HepG2 (cell line): ENCODE measurements around the gene GPAM. TPM values are rescaled to one million over a fixed set of nuclear protein-coding genes. Genes with fewer than 3 reads are reported as not detected.

Experiments used
- ARNT2 ChIP-seq: sonication (generic); formaldehyde crosslinking; IDR thresholded peaks from 2 replicates; pipeline ENCODE4 v1.8.0; 2022; ENCODE audit warnings: mild to moderate bottlenecking, low read depth, missing genetic modification reagents, moderate library complexity
- BCL3 ChIP-seq: sonication (generic); formaldehyde crosslinking; IDR thresholded peaks from 2 replicates; pipeline ENCODE4 v1.5.1; 2020; ENCODE audit warnings: mild to moderate bottlenecking, missing genetic modification reagents, moderate library complexity
- BRF2 ChIP-seq: sonication (generic); formaldehyde crosslinking; IDR thresholded peaks from 2 replicates; pipeline ENCODE4 v1.8.1; 2022; ENCODE audit warnings: mild to moderate bottlenecking, missing genetic modification reagents
- CREB3 ChIP-seq: sonication (generic); formaldehyde crosslinking; IDR thresholded peaks from 2 replicates; pipeline ENCODE4 v1.5.0; 2020; ENCODE audit warnings: missing genetic modification reagents
- FOXA3 ChIP-seq: IDR thresholded peaks from 2 replicates; pipeline ENCODE4 v1.6.1; 2016; ENCODE audit warnings: missing genetic modification reagents, missing compliant biosample characterization
- IRX3 ChIP-seq: sonication (generic); formaldehyde crosslinking; IDR thresholded peaks from 2 replicates; pipeline ENCODE4 v1.8.1; 2023; ENCODE audit warnings: mild to moderate bottlenecking, low read depth, missing genetic modification reagents, borderline replicate concordance
- KDM1A ChIP-seq: IDR thresholded peaks from 2 replicates; pipeline ENCODE4 v1.6.1; 2016; ENCODE audit warnings: missing compliant biosample characterization
- PCBP2 ChIP-seq: fragments of 200-400 bp; formaldehyde crosslinking; optimal IDR thresholded peaks from 2 replicates; pipeline ENCODE3; 2018; ENCODE audit warnings: low read length, low read depth; ENCODE audit not compliant: poor library complexity, severe bottlenecking
- PHF21A ChIP-seq: sonication (generic); formaldehyde crosslinking; IDR thresholded peaks from 2 replicates; pipeline ENCODE4 v1.5.0; 2020; ENCODE audit warnings: mild to moderate bottlenecking, missing genetic modification reagents
- TCF7L2 ChIP-seq: IDR thresholded peaks from 2 replicates; pipeline ENCODE4 v1.6.1; 2011; ENCODE audit warnings: mild to moderate bottlenecking, low read depth, low read length, moderate library complexity
- ZNF253 ChIP-seq: sonication (generic); formaldehyde crosslinking; IDR thresholded peaks from 2 replicates; pipeline ENCODE4 v1.8.0; 2022; ENCODE audit warnings: mild to moderate bottlenecking, missing genetic modification reagents, borderline replicate concordance
- ZNF274 ChIP-seq: sonication (generic); formaldehyde crosslinking; IDR thresholded peaks from 2 replicates; pipeline ENCODE4 v1.5.1; 2020; ENCODE audit warnings: mild to moderate bottlenecking, missing genetic modification reagents
- ZNF280D ChIP-seq: sonication (generic); formaldehyde crosslinking; IDR thresholded peaks from 2 replicates; pipeline ENCODE4 v1.5.1; 2020; ENCODE audit warnings: mild to moderate bottlenecking, missing genetic modification reagents
- ZNF292 ChIP-seq: sonication (generic); formaldehyde crosslinking; IDR thresholded peaks from 2 replicates; pipeline ENCODE4 v1.8.1; 2022; ENCODE audit warnings: mild to moderate bottlenecking, low read depth, missing genetic modification reagents, borderline replicate concordance
- ZNF576 ChIP-seq: sonication (generic); formaldehyde crosslinking; IDR thresholded peaks from 2 replicates; pipeline ENCODE4 v1.4.0; 2020; ENCODE audit warnings: mild to moderate bottlenecking, missing genetic modification reagents
- ZNF800 ChIP-seq: sonication (generic); formaldehyde crosslinking; IDR thresholded peaks from 2 replicates; pipeline ENCODE4 v1.4.0; 2020; ENCODE audit warnings: missing genetic modification reagents
- ZXDC ChIP-seq: sonication (generic); formaldehyde crosslinking; IDR thresholded peaks from 2 replicates; pipeline ENCODE4 v1.5.0; 2020; ENCODE audit warnings: mild to moderate bottlenecking, missing genetic modification reagents
- polyA plus RNA-seq, 8 experiments: library from polyadenylated mRNA; depleted of rRNA in 3 of 8; stranded (reverse) in 7 of 8; unstranded in 1 of 8; fragments of >200 nt; fragmentation: Illumina TruSeq in 4 of 8; extraction: Trizol in 4 of 8; gene quantifications; 2 replicates each; pipeline versions ENCODE4 v1.2.1 to v1.2.3, GENCODE V29; 2011 to 2016; ENCODE audit warnings: low read depth in 4 of 8, missing spikeins in 1 of 8, mixed read lengths in 1 of 8; ENCODE audit not compliant: insufficient read depth in 1 of 8
- total RNA-seq, 5 experiments: library from RNA; depleted of rRNA; stranded (reverse); fragments of >200 nt; fragmentation: Illumina TruSeq; extraction: Trizol; gene quantifications; 2 replicates each; pipeline ENCODE4 v1.2.3, GENCODE V29; 2016; ENCODE audit warnings: low read depth in 1 of 5

The GPAM gene
- total and polyA plus RNA-seq, 2 of the 13 experiments (the other 11 are each of a cell fraction or from before 2014, with no cell fraction given) = 36.8 to 140 TPM

- TF ChIP-seq ZNF800 (CRISPR knock-in tag) (no peak), CREB3 (CRISPR knock-in tag) (no peak), FOXA3 (no peak), BRF2 (CRISPR knock-in tag) (no peak), ZXDC (no peak), ZNF576 (CRISPR knock-in tag) (no peak), ZNF253 (no peak), PCBP2 (no peak), BCL3 (CRISPR knock-in tag) (0 out of 2 replicates have a peak, but pooled peaks have one; percentile 25), ZNF274 (CRISPR knock-in tag) (no peak), PHF21A (CRISPR knock-in tag) (no peak), KDM1A (CRISPR knock-in tag) (no peak), TCF7L2 (no peak), ZNF280D (CRISPR knock-in tag) (no peak), IRX3 (CRISPR knock-in tag) (no peak), ZNF292 (CRISPR knock-in tag) (no peak), ARNT2 (CRISPR knock-in tag) (0 out of 2 replicates have a peak, but pooled peaks have one; percentile 55)
Measured at GRCh38 chr10:112224933-112225529, 41.5 kb upstream of the GPAM start (continued).
